Liver (tissue), 9 donors: ENCODE measurements around the gene CHKA. TPM values are rescaled to one million over a fixed set of nuclear protein-coding genes. Genes with fewer than 3 reads are reported as not detected.
A peak's percentile ranks its signal among the peaks of the same experiment; 100 is the strongest.

Experiments
- DNase-seq: peaks from one replicate; pipeline ENCODE4 v3.0.0-alpha.2; 2017; ENCODE audit warnings: low spot score
- H3K27ac ChIP-seq, 2 donors: one replicate each; pipeline ENCODE4 v1.7.0; 2013; ENCODE audit warnings: inconsistent platforms in 2 of 2, low read length in 2 of 2, control low read depth in 1 of 2, low read depth in 1 of 2, mild to moderate bottlenecking in 1 of 2
- H3K27me3 ChIP-seq, 4 donors: one replicate each; pipeline versions ENCODE4 v1.6.1 to v1.7.0; 2013; ENCODE audit warnings: low read length in 3 of 4, inconsistent platforms in 1 of 4, mild to moderate bottlenecking in 1 of 4, moderate library complexity in 1 of 4; ENCODE audit not compliant: control insufficient read depth in 4 of 4, insufficient read depth in 4 of 4
- H3K36me3 ChIP-seq, 4 donors: one replicate each; pipeline versions ENCODE4 v1.6.1 to v1.7.0; 2013; ENCODE audit warnings: low read length in 3 of 4, mild to moderate bottlenecking in 3 of 4, low read depth in 1 of 4, moderate library complexity in 1 of 4; ENCODE audit not compliant: control insufficient read depth in 4 of 4, insufficient read depth in 3 of 4
- H3K4me1 ChIP-seq, 4 donors: one replicate each; pipeline versions ENCODE4 v1.6.1 to v1.7.0; 2013; ENCODE audit warnings: low read length in 3 of 4, mild to moderate bottlenecking in 3 of 4, moderate library complexity in 1 of 4; ENCODE audit not compliant: control insufficient read depth in 4 of 4, insufficient read depth in 4 of 4
- H3K4me3 ChIP-seq, 3 donors: one replicate each; pipeline versions ENCODE4 v1.6.1 to v1.7.0; 2013; ENCODE audit warnings: low read length in 3 of 3, control low read depth in 1 of 3, low read depth in 1 of 3, mild to moderate bottlenecking in 1 of 3
- H3K9ac ChIP-seq, 2 donors: one replicate each; pipeline ENCODE4 v1.7.0; 2013; ENCODE audit warnings: low read length in 2 of 2, mild to moderate bottlenecking in 2 of 2, moderate library complexity in 2 of 2, control low read depth in 1 of 2, low read depth in 1 of 2
- H3K9me3 ChIP-seq, 4 donors: one replicate each; pipeline versions ENCODE4 v1.6.1 to v1.7.0; 2013; ENCODE audit warnings: low read length in 3 of 4; ENCODE audit not compliant: control insufficient read depth in 4 of 4
- ATF3 ChIP-seq: IDR thresholded peaks from 2 replicates; pipeline ENCODE4 v1.6.1; 2016; ENCODE audit warnings: antibody characterized with exemption
- CTCF ChIP-seq: fragments of 150-350 bp; IDR thresholded peaks from 2 replicates; pipeline ENCODE4 v1.5.1; 2017; ENCODE audit warnings: improper control_type of control experiment, low read depth, low read length; ENCODE audit not compliant: missing input control
- EGR1 ChIP-seq, 2 donors: IDR thresholded peaks; 2 replicates each; pipeline ENCODE4 v1.6.1; 2016 to 2018; ENCODE audit warnings: antibody characterized with exemption in 2 of 2, low read depth in 2 of 2
- FOXA1 ChIP-seq: IDR thresholded peaks from 2 replicates; pipeline ENCODE4 v1.6.1; 2016; ENCODE audit warnings: antibody characterized with exemption
- FOXA2 ChIP-seq: IDR thresholded peaks from 2 replicates; pipeline ENCODE4 v1.6.1; 2016; ENCODE audit warnings: antibody characterized with exemption
- GABPA ChIP-seq, 2 donors: IDR thresholded peaks in 1 of 2; conservative IDR thresholded peaks in 1 of 2; 2 replicates each; pipeline ENCODE4 v1.6.1; 2016; ENCODE audit warnings: antibody characterized with exemption in 2 of 2, mild to moderate bottlenecking in 1 of 2, moderate library complexity in 1 of 2
- HNF4A ChIP-seq, 2 donors: conservative IDR thresholded peaks; 2 replicates each; pipeline ENCODE4 v1.6.1; 2016; ENCODE audit warnings: antibody characterized with exemption in 2 of 2, mild to moderate bottlenecking in 2 of 2
- HNF4G ChIP-seq: IDR thresholded peaks from 2 replicates; pipeline ENCODE4 v1.6.1; 2016; ENCODE audit warnings: antibody characterized with exemption
- JUND ChIP-seq, 2 donors: IDR thresholded peaks; 2 replicates each; pipeline ENCODE4 v1.6.1; 2016; ENCODE audit warnings: antibody characterized with exemption in 2 of 2
- MAX ChIP-seq: IDR thresholded peaks from 2 replicates; pipeline ENCODE4 v1.6.1; 2016; ENCODE audit warnings: antibody characterized with exemption
- NR2F2 ChIP-seq: IDR thresholded peaks from 2 replicates; pipeline ENCODE4 v1.6.1; 2016; ENCODE audit warnings: antibody characterized with exemption
- RAD21 ChIP-seq, 2 donors: IDR thresholded peaks; 2 replicates each; pipeline ENCODE4 v1.6.1; 2016; ENCODE audit warnings: antibody characterized with exemption in 2 of 2, mild to moderate bottlenecking in 2 of 2
- REST ChIP-seq: IDR thresholded peaks from 2 replicates; pipeline ENCODE4 v1.6.1; 2016; ENCODE audit warnings: antibody characterized with exemption, mild to moderate bottlenecking
- RXRA ChIP-seq, 2 donors: IDR thresholded peaks; 2 replicates each; pipeline ENCODE4 v1.6.1; 2017 to 2018; ENCODE audit warnings: antibody characterized with exemption in 2 of 2, mild to moderate bottlenecking in 1 of 2
- SP1 ChIP-seq: IDR thresholded peaks from 2 replicates; pipeline ENCODE4 v1.6.1; 2018; ENCODE audit warnings: antibody characterized with exemption, mild to moderate bottlenecking
- TAF1 ChIP-seq: conservative IDR thresholded peaks from 2 replicates; pipeline ENCODE4 v1.6.1; 2016; ENCODE audit warnings: antibody characterized with exemption, mild to moderate bottlenecking
- YY1 ChIP-seq: IDR thresholded peaks from 2 replicates; pipeline ENCODE4 v1.6.1; 2016; ENCODE audit warnings: antibody characterized with exemption, mild to moderate bottlenecking
- ZBTB33 ChIP-seq: IDR thresholded peaks from 2 replicates; pipeline ENCODE4 v1.6.1; 2016; ENCODE audit warnings: antibody characterized with exemption
- WGBS: extraction: QIAGEN DNeasy Blood & Tissue Kit; methylation state at CpG from one replicate; pipeline ENCODE4 v1.1.7; 2013; 5-methylcytosine and 5-hydroxymethylcytosine counted together
- polyA plus RNA-seq, 2 donors: library from polyadenylated mRNA; stranded (reverse) in 1 of 2; unstranded in 1 of 2; fragments of 200-250 nt in 1 of 2; fragments of >200 nt in 1 of 2; fragmentation: Nextera tagmentation in 1 of 2; extraction: Ambion mirVana in 1 of 2; gene quantifications; one replicate each; pipeline versions ENCODE4 v1.2.1 to v1.2.3, GENCODE V29; 2013 to 2015
- total RNA-seq, 2 donors: library from RNA; depleted of rRNA; stranded (reverse); fragments of >200 nt; gene quantifications; one replicate each; pipeline ENCODE4 v1.2.3, GENCODE V29; 2014
- donor health status: healthy.
- donor health status: healthy.
- donor health status: healthy.
- donor health status: healthy.
- donor health status: healthy.

CHKA gene
- total and polyA plus RNA-seq, 4 donors, result 11.4 to 41.9 (median 17.3) TPM

- TF ChIP-seq EGR1 (IDR thresholded peaks at IDR 0.05; ENCODE audit: low read depth in 2 of 2), result no peak
- TF ChIP-seq RXRA (IDR thresholded peaks at IDR 0.05), result peak; percentile 69 to 82
- peak; percentile 59 to 72 for TF ChIP-seq HNF4A (conservative IDR thresholded peaks at IDR 0.05)
- no peak for TF ChIP-seq HNF4G
- no peak for TF ChIP-seq ZBTB33
- no peak for TF ChIP-seq REST
- TF ChIP-seq SP1, result peak; percentile 74
- peak in 1 of 2 donors; percentile 56 for TF ChIP-seq JUND (IDR thresholded peaks at IDR 0.05)
- no peak for TF ChIP-seq GABPA (IDR thresholded peaks at IDR 0.05 in 1 of 2, conservative IDR thresholded peaks at IDR 0.05 in 1 of 2)
- peak in 1 of 2 donors; percentile 25 for TF ChIP-seq RAD21 (IDR thresholded peaks at IDR 0.05)
- peak; percentile 52 for TF ChIP-seq YY1
- no peak for TF ChIP-seq FOXA1
- TF ChIP-seq ATF3, result no peak
- TF ChIP-seq CTCF, result no peak
- TF ChIP-seq FOXA2, result no peak
- no peak for TF ChIP-seq MAX
- TF ChIP-seq TAF1, result no peak
- TF ChIP-seq NR2F2, result no peak
- Histone ChIP-seq H3K27ac (peak overlapping the region; percentile 92 to 98), H3K9me3 (no peaks in the 10 kb centered on the region), H3K4me3 (no peak overlapping the region), H3K27me3 (no peaks in the 10 kb centered on the region), H3K9ac (no peak overlapping the region), H3K36me3 (no peaks in the 10 kb centered on the region), H3K4me1 (peaks cover 16 to 64% (median 49%) of the 10 kb centered on the region in 4 donors)
- 57% methylated on average over 9 of the region's 9 CpGs for WGBS
- DNase-seq, result no peak
These were observed 1.9 kb upstream of the CHKA start for GRCh38 chr11:68122936-68123539.
